H1 (cell line): ENCODE results near the gene CTNND2. TPM values are rescaled to one million over a fixed set of nuclear protein-coding genes. Genes with fewer than 3 reads are reported as not detected.

Experiments
- CTCF ChIA-PET: fragments of 300-600 bp; sonication (Branson Sonifier 250); formaldehyde crosslinking; loops from one replicate; lab custom pipeline; 2021; ENCODE audit not compliant: partially characterized antibody; lab: Charles Lee
- POLR2A ChIA-PET: fragments of 300-600 bp; sonication (Branson Sonifier 250); formaldehyde crosslinking; loops from one replicate; lab custom pipeline; 2021; ENCODE audit warnings: inconsistent platforms; ENCODE audit not compliant: partially characterized antibody; lab: Charles Lee
- DNase-seq, 2 experiments: peaks; one replicate each; pipeline versions ENCODE4 v3.0.0 to v3.0.0-alpha.2; 2010 to 2022; ENCODE audit warnings: low spot score in 2 of 2, low read depth in 1 of 2, mixed read lengths in 1 of 2
- FAIRE-seq: peaks from 2 replicates; lab custom pipeline; 2011; peaks lifted over from hg19 to GRCh38; lab: Jason Lieb, UNC
- H2AFZ ChIP-seq: 2 replicates; pipeline ENCODE4 v1.8.1; 2012; ENCODE audit warnings: low read length, inconsistent platforms
- H2AK5ac ChIP-seq: 2 replicates; pipeline ENCODE4 v1.6.1; 2013; ENCODE audit warnings: low read depth, low read length
- H2BK120ac ChIP-seq: replicated peaks from 2 replicates; pipeline ENCODE3; 2013; ENCODE audit warnings: low read depth, low read length, inconsistent platforms
- H2BK12ac ChIP-seq: 2 replicates; pipeline ENCODE4 v1.6.1; 2013; ENCODE audit warnings: low read depth, low read length
- H2BK15ac ChIP-seq: 2 replicates; pipeline ENCODE4 v1.6.1; 2013; ENCODE audit warnings: low read length
- H2BK20ac ChIP-seq: 2 replicates; pipeline ENCODE4 v1.6.1; 2013; ENCODE audit warnings: low read length
- H2BK5ac ChIP-seq: 2 replicates; pipeline ENCODE4 v1.6.1; 2013; ENCODE audit warnings: low read depth, low read length
- H3K14ac ChIP-seq: 2 replicates; pipeline ENCODE4 v1.6.1; 2013; ENCODE audit warnings: inconsistent platforms; ENCODE audit not compliant: insufficient read length
- H3K18ac ChIP-seq: 2 replicates; pipeline ENCODE4 v1.6.1; 2013; ENCODE audit warnings: low read length; ENCODE audit errors: extremely low read depth
- H3K23ac ChIP-seq: 2 replicates; pipeline ENCODE4 v1.6.1; 2013; ENCODE audit warnings: inconsistent platforms; ENCODE audit not compliant: insufficient read length
- H3K23me2 ChIP-seq: 2 replicates; pipeline ENCODE4 v1.6.1; 2013; ENCODE audit warnings: low read depth, low read length
- H3K27ac ChIP-seq: 2 replicates; pipeline ENCODE4 v1.6.1; 2011; ENCODE audit warnings: low read depth, low read length, inconsistent platforms
- H3K27me3 ChIP-seq, 4 experiments: replicated peaks in 1 of 4; 1 replicate in 1 of 4; 2 replicates in 3 of 4; pipeline versions ENCODE4 v1.6.1 to v1.8.1; 2011 to 2013; ENCODE audit warnings: low read length in 3 of 4, mild to moderate bottlenecking in 3 of 4, inconsistent platforms in 2 of 4, mixed read lengths in 2 of 4, moderate library complexity in 1 of 4; ENCODE audit not compliant: control insufficient read depth in 3 of 4, insufficient read depth in 3 of 4; ENCODE audit errors: extremely low read depth in 1 of 4
- H3K36me3 ChIP-seq, 4 experiments: 2 replicates each; pipeline versions ENCODE4 v1.6.1 to v1.8.1; 2011 to 2013; ENCODE audit warnings: mild to moderate bottlenecking in 4 of 4, low read length in 3 of 4, moderate library complexity in 2 of 4, control low read depth in 1 of 4, inconsistent platforms in 1 of 4; ENCODE audit not compliant: insufficient read depth in 4 of 4, control insufficient read depth in 2 of 4
- H3K4ac ChIP-seq: replicated peaks from 2 replicates; pipeline ENCODE3; 2013; ENCODE audit warnings: low read length, low read depth, mixed read lengths, inconsistent platforms; ENCODE audit not compliant: insufficient read length
- H3K4me1 ChIP-seq, 4 experiments: replicated peaks in 1 of 4; 1 replicate in 1 of 4; 2 replicates in 3 of 4; pipeline versions ENCODE4 v1.6.1 to v1.8.1; 2011 to 2013; ENCODE audit warnings: low read length in 3 of 4, inconsistent platforms in 2 of 4, mixed read lengths in 1 of 4; ENCODE audit not compliant: insufficient read depth in 4 of 4, control insufficient read depth in 3 of 4
- H3K4me2 ChIP-seq, 2 experiments: 2 replicates each; pipeline versions ENCODE4 v1.6.1 to v1.8.1; 2011 to 2013; ENCODE audit warnings: low read depth in 2 of 2, low read length in 2 of 2, control low read depth in 1 of 2, inconsistent platforms in 1 of 2, mild to moderate bottlenecking in 1 of 2; ENCODE audit not compliant: insufficient read depth in 1 of 2
- H3K4me3 ChIP-seq, 4 experiments: fragments of 200-600, 300-600 bp in 1 of 4; sonication (generic), shearing (Covaris generic), sonication (Bioruptor Twin) in 1 of 4; 2 replicates each; pipeline versions ENCODE4 v1.5.1 to v1.8.1; 2011 to 2016; ENCODE audit warnings: low read length in 4 of 4, low read depth in 3 of 4, control low read depth in 2 of 4, inconsistent platforms in 2 of 4, mild to moderate bottlenecking in 2 of 4, mixed read lengths in 1 of 4, moderate library complexity in 1 of 4; ENCODE audit not compliant: insufficient read depth in 2 of 4; ENCODE audit errors: extremely low read depth in 1 of 4
- H3K56ac ChIP-seq: replicated peaks from 2 replicates; pipeline ENCODE3; 2013; ENCODE audit warnings: low read depth, mild to moderate bottlenecking, mixed read lengths, low read length, inconsistent platforms; ENCODE audit not compliant: insufficient read length
- H3K79me1 ChIP-seq: 2 replicates; pipeline ENCODE4 v1.6.1; 2013; ENCODE audit warnings: low read depth, low read length, control low read depth
- H3K79me2 ChIP-seq, 2 experiments: 2 replicates each; pipeline versions ENCODE4 v1.6.1 to v1.8.1; 2012 to 2013; ENCODE audit warnings: low read length in 2 of 2, mild to moderate bottlenecking in 2 of 2, inconsistent platforms in 1 of 2; ENCODE audit not compliant: insufficient read depth in 2 of 2, control insufficient read depth in 1 of 2
- H3K9ac ChIP-seq, 4 experiments: replicated peaks in 1 of 4; 1 replicate in 1 of 4; 2 replicates in 3 of 4; pipeline versions ENCODE4 v1.6.1 to v1.8.1; 2011 to 2013; ENCODE audit warnings: low read depth in 3 of 4, low read length in 3 of 4, control low read depth in 2 of 4, mild to moderate bottlenecking in 2 of 4, moderate library complexity in 2 of 4, inconsistent platforms in 1 of 4; ENCODE audit errors: extremely low read depth in 1 of 4
- H3K9me3 ChIP-seq, 2 experiments: 2 replicates each; pipeline versions ENCODE4 v1.6.1 to v1.8.1; 2012 to 2013; ENCODE audit warnings: mild to moderate bottlenecking in 2 of 2, moderate library complexity in 2 of 2, control low read depth in 1 of 2, inconsistent platforms in 1 of 2, low read depth in 1 of 2, low read length in 1 of 2, mixed read lengths in 1 of 2; ENCODE audit not compliant: insufficient read depth in 2 of 2
- H4K20me1 ChIP-seq, 2 experiments: replicated peaks in 1 of 2; 2 replicates each; pipeline versions ENCODE3 to v1.8.1; 2011 to 2013; ENCODE audit warnings: inconsistent platforms in 2 of 2, low read length in 2 of 2, mild to moderate bottlenecking in 1 of 2; ENCODE audit not compliant: insufficient read depth in 2 of 2, control insufficient read depth in 1 of 2
- H4K5ac ChIP-seq: 2 replicates; pipeline ENCODE4 v1.6.1; 2013; ENCODE audit warnings: low read length, low read depth, mixed read lengths, inconsistent platforms; ENCODE audit not compliant: insufficient read length
- H4K8ac ChIP-seq: 2 replicates; pipeline ENCODE4 v1.8.0; 2013; ENCODE audit warnings: mild to moderate bottlenecking, moderate library complexity, low read length, inconsistent platforms; ENCODE audit not compliant: insufficient read depth; ENCODE audit errors: extremely low read depth
- H4K91ac ChIP-seq: replicated peaks from 2 replicates; pipeline ENCODE3; 2013; ENCODE audit warnings: low read length, mixed read lengths, inconsistent platforms; ENCODE audit not compliant: insufficient read length
- ASH2L ChIP-seq: fragments of 200-600, 300-600 bp; sonication (generic); IDR thresholded peaks from one replicate; pipeline ENCODE4 v1.7.1; 2017; ENCODE audit warnings: low read length
- ATF2 ChIP-seq: IDR thresholded peaks from 2 replicates; pipeline ENCODE4 v1.6.1; 2012; ENCODE audit warnings: low read length, inconsistent platforms
- BRCA1 ChIP-seq: IDR thresholded peaks from 2 replicates; pipeline ENCODE4 v1.6.1; 2012; ENCODE audit warnings: low read depth, low read length, improper control_type of control experiment
- EGR1 ChIP-seq: IDR thresholded peaks from 2 replicates; pipeline ENCODE4 v1.6.1; 2011; ENCODE audit warnings: low read depth, low read length, borderline replicate concordance
- HDAC2 ChIP-seq, 2 experiments: fragments of 300-600 bp in 1 of 2; sonication (generic) in 1 of 2; IDR thresholded peaks; 2 replicates each; pipeline ENCODE4 v1.6.1; 2011 to 2012; ENCODE audit warnings: low read depth in 2 of 2, low read length in 2 of 2, mild to moderate bottlenecking in 2 of 2, moderate library complexity in 2 of 2, borderline replicate concordance in 1 of 2, inconsistent platforms in 1 of 2
- HDAC6 ChIP-seq: IDR thresholded peaks from one replicate; pipeline ENCODE4 v1.7.1; 2012; ENCODE audit warnings: low read depth, mild to moderate bottlenecking, inconsistent platforms, low read length, moderate library complexity
- TBP ChIP-seq: IDR thresholded peaks from 2 replicates; pipeline ENCODE4 v1.6.1; 2011; ENCODE audit warnings: low read depth, low read length, improper control_type of control experiment
- TCF12 ChIP-seq: IDR thresholded peaks from 2 replicates; pipeline ENCODE4 v1.6.1; 2011; ENCODE audit warnings: low read depth, mild to moderate bottlenecking, low read length
- USF2 ChIP-seq: IDR thresholded peaks from 2 replicates; pipeline ENCODE4 v1.6.1; 2011; ENCODE audit warnings: low read length, improper control_type of control experiment
- WGBS, 2 experiments: shearing (Covaris generic) in 1 of 2; methylation state at CpG; one replicate each; pipeline versions ENCODE4 v1.1.6 to v1.1.7; 2013 to 2015; ENCODE audit warnings: low lambda C conversion rate in 2 of 2, mixed read lengths in 2 of 2, inconsistent platforms in 1 of 2, low coverage in 1 of 2, missing lambda C conversion rate in 1 of 2; ENCODE audit not compliant: insufficient replicate concordance in 2 of 2, insufficient coverage in 1 of 2, insufficient read length in 1 of 2; ENCODE audit errors: extremely low coverage in 1 of 2, missing lambda C conversion rate in 1 of 2; 5-methylcytosine and 5-hydroxymethylcytosine counted together
- polyA plus RNA-seq, 7 experiments: library from polyadenylated mRNA; depleted of rRNA in 3 of 7; stranded (reverse) in 5 of 7; unstranded in 2 of 7; fragments of >200 nt in 5 of 7; fragments of 200-250 nt in 2 of 7; gene quantifications; 1 replicate in 5 of 7; 2 replicates in 1 of 7; 4 replicates in 1 of 7; pipeline versions ENCODE4 v1.2.1 to v1.2.3, GENCODE V29; 2011 to 2013; ENCODE audit warnings: missing spikeins in 2 of 7, mixed read lengths in 2 of 7
- total RNA-seq: library from RNA; stranded (reverse); fragmentation: NEBNext Ultra II Directional; extraction: Animal tissue kit (Norgen Biotek cat#: 25700); gene quantifications from 2 replicates; pipeline ENCODE4 v1.2.1, GENCODE V29; 2021

Gene CTNND2
- total and polyA plus RNA-seq, 2 of the 8 experiments (the other 6 are each of a cell fraction or from before 2014, with no cell fraction given): 7.4 to 14.2 TPM

GRCh38 chr5:11792621-11793020 lies 111.6 kb downstream of the CTNND2 start:
- Histone ChIP-seq H3K9me3 (no peaks in the 10 kb centered on the region), H2AFZ (no peak overlapping the region), H3K4ac (no peak overlapping the region), H3K36me3 (no peaks in the 10 kb centered on the region), H3K56ac (no peak overlapping the region), H3K23me2 (no peaks in the 10 kb centered on the region), H3K4me2 (no peak overlapping the region), H3K79me2 (no peaks in the 10 kb centered on the region), H3K27ac (no peak overlapping the region), H3K4me3 (no peak overlapping the region), H3K23ac (no peak overlapping the region), H3K27me3 (no peaks in the 10 kb centered on the region), H4K5ac (no peak overlapping the region), H2BK5ac (no peak overlapping the region), H3K9ac (no peak overlapping the region), H4K8ac (no peak overlapping the region), H2AK5ac (no peak overlapping the region), H2BK15ac (no peak overlapping the region), H4K91ac (no peak overlapping the region), H2BK120ac (no peak overlapping the region), H3K79me1 (no peaks in the 10 kb centered on the region)
- ChIA-PET POLR2A (no interaction called here), CTCF (no interaction called here)
- DNase-seq (no peak), FAIRE-seq (no peak)
- 89% methylated on average over 3 of the region's 3 CpGs; no CpG with 5 or more reads in 1 of the 2 experiments for WGBS, 2 experiments
- no peak for TF ChIP-seq BRCA1
- TF ChIP-seq TCF12: no peak
- TF ChIP-seq ASH2L: no peak
- no peak for TF ChIP-seq TBP
- TF ChIP-seq EGR1: no peak
- no peak for TF ChIP-seq HDAC2 (IDR thresholded peaks at IDR 0.05; ENCODE audit: borderline replicate concordance in 1 of 2, low read depth in 2 of 2, low read length in 2 of 2)
- no peak for TF ChIP-seq ATF2
- TF ChIP-seq HDAC6: no peak
- TF ChIP-seq USF2: no peak
- TF ChIP-seq, all 59 proteins: peak for 0
- Histone ChIP-seq H4K20me1 (no peaks in the 10 kb centered on the region), H2BK12ac (no peak overlapping the region), H2BK20ac (no peak overlapping the region), H3K14ac (no peak overlapping the region), H3K4me1 (peaks cover 0 to 4% (median 0%) of the 10 kb centered on the region in 4 experiments; a peak in 1 of 7 replicates), H3K18ac (no peak overlapping the region)
